ENCODE data around the gene ZNF652.
A peak's percentile ranks its signal among the peaks of the same experiment; 100 is the strongest.
"Not testable (repeated sequence)": the region's sequence is repeated elsewhere in the genome, so short reads cannot be mapped to it uniquely, and the experiment has no call there.

The ZNF652 gene

DNA sequence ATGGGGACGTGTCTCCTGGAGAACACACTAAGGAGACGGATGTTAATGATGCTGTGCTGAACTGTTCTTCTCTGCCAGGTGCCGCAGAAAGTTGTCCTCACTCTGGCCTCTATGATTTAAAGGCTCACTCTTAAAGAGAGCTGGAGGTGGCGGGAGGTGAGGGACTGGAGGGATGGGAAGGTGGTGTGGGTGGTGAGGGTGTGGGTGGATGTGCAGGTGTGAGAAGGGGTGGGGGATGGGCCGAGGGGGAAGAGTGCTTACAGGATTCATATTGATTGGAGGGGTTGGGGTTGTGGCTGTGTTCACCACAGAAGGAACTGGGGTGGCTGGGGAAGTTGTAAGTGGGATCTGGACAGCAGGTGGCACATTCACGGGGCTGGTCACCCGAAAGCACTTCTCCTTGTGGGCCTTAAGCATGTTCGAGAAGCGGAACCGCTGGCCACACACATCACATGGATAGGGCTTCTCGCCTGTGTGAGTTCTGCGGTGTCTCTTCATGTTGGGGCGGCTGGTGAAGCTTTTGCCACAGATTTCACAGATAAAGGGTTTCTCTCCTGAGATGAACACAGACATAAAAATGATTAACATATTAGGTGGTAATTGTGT lies 63.6 kb downstream of the ZNF652 start:
- DNase-seq, result no peak

DNA sequence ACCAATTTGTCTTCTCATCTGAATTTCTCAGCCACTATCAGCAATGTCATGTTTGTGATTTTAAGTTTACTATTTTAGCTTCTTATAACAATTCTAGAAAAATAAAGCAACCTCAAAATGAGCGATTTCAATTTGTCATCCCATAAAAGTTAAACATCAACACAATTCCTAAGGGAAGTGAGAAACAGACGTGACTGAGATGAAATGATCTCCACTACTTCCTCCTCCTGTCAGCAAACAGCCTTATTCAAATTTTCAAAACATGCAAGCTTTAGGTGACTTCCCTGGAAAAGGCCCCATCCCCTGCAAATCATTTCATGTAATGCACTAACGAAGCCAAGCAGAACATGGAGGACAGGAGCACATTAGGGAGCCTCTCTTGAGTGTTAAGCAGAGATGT lies 64.9 kb downstream of the ZNF652 start:
- DNase-seq, result no peak

DNA sequence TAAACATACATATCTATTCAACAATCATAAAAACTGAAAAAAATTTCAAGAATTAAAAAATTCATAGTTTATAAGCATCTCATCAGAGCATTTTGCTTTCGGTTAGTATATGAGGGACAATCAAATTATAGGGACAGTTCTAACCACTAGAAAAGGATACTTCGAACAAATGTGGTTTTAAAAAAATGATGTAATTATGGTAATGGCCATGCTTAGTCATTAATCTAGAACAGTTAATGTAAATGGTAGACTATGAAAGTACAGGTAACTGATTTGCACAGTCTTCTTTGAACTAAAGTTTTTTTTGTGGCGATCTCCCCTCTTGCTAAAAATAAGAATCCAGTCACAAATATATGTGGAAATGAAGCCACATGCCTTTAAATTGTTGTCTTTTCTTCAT lies 67.9 kb downstream of the ZNF652 start:
- no peak for DNase-seq

DNA sequence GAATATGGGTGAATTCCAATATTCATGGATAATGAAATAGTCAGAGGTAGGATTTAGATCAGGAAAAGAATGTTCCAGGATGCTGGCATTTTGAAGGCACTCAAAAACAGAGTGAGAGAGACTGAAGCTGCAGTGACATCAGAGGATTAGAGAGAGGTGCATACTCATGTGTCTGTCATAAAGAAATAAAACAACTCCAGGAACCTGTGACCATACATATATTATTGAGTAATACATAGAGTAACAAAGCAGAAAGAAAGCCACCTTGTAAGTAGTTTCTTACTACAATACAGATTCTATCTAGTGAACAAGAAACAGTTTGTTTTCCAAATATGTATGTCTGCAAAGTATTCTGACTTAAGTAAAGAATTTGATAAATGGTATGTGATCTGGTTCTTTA lies 69.1 kb downstream of the ZNF652 start:
- DNase-seq, result no peak

DNA sequence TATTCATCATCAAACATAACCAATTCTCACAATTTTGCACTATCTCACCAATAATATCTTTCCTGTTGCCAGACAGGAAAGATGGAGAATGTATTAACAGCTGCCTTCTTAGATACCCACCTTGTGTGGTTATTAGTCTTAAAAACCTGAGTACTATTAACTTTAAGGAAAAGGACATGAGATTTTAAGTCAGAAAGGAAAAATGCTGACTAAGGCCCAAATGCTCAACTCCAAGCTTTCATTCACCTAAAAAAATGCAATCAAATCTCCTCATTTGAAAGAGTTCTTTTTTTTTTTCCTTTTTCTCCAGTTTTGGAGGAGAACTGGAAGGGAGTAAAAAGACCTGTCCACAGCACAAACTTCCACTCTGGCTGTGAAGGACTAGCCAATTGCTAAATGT lies 70.1 kb downstream of the ZNF652 start:
- no peak for DNase-seq

DNA sequence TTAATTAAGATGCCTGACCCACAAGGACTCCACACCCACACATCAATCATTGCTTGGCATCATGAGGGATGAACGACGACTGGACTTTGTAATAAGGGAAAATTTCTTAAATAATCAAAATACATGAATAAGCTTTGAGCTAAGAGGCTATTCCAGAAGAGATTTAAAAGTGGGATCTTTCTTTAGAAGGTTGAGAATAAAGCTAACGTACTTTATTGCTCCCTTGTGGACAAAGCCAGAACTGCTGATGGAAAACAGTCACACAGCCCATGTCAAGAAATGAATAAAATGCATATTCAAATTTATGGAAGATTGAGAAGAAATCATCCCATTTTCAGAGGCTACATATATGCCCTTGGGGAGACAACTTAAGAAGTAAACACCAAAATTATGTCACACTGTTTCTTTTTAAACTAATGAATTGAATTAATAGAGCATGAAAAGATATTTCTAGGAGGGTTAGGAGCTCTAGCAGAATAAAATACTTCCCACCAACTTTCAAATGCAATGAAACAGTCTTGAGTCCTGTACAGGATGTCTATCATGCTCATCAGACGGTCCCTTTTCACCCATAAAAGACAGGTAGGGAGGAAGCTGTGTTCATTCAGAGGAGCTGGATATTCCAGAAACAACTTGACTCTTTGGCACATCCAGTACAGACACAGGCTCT lies 71.2 kb downstream of the ZNF652 start:
- peak; percentile 65 for DNase-seq

DNA sequence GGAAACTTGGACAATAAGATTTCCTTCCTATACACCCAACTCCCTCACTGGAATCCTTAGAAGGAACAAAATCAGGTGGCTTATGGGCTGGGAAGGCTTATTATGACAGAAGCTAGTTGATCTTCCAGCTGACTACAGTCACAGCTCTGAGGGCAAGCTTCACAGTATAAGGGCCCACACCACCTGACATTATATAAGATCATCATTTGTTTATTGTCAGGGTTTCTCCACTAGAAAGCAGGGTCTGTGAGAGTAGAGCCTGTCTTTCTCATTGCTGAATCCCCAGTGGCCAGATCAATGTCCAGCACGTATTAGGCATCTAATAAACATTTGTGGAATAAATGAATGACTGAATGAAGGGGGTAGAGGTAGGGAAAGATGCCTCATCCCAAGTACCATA lies 73.7 kb downstream of the ZNF652 start:
- DNase-seq, result no peak

DNA sequence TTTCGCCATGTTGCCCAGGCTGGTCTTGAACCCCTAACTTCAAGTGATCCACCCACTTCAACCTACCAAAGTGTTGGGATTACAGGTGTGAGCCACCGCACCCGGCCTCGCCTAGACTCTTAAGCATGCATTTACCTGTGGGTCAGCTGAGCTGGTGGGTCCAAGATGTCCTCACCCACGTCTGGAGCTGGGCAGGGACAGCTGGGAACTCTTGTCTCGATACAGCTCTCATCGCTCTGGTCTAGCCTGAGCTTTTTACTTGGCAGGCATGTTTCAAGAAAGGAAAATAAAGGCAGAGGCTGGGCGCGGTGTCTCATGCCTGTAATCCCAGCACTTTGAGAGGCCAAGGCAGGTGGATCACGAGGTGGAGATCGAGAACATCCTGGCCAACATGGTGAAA lies 74.6 kb downstream of the ZNF652 start:
- no peak for DNase-seq

DNA sequence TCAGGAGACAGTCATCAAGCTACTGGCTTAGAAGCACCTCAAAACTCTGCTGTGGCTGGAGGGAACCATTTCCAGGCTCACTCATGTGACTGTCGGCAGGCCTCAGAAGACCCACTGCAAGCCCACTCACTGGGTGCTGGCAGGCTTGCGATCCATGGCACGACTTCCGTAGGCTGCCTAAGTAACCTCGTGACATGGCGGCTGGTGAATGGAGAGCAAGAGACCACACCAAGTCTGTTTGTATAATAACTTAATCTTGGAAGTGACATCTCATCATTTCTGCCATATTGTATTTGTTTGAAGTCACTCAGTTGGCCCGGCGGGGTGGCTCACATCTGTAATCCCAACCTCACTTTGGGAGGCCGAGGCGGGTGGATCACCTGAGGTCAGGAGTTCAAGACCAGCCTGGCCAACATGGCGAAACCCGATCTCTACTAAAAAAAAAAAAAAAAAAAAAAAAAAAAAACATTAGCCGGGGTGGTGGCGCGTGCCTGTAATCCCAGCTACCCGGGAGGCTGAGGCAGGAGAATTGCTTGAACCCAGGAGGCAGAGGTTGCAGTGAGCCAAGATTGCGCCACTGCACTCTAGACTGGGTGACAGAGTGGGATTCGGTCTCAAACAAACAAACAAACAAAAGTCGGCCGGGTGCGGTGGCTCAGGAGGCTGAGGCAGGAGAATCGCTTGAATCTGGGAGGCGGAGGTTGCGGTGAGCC lies 75.6 kb downstream of the ZNF652 start:
- not testable (repeated sequence) for DNase-seq

DNA sequence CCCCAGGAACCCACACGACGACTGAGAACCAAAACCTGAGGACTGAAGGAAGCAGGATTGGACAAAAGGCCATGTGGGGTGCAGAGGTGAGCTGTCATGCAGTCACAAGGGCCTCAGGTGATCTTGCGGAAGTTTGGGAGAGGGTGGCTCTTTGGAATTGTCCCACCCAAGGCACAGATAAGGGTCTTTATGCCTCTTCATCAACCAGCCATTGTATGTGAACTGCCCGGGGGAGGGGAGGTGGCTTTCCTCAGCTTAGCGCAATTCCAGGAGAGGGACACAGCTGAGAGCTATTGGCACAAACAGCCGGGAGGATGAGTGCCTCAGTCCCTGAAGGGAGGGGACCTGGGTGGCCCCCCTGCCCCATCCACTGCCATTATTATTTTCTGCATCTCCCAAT lies 76.3 kb downstream of the ZNF652 start:
- no peak for DNase-seq

DNA sequence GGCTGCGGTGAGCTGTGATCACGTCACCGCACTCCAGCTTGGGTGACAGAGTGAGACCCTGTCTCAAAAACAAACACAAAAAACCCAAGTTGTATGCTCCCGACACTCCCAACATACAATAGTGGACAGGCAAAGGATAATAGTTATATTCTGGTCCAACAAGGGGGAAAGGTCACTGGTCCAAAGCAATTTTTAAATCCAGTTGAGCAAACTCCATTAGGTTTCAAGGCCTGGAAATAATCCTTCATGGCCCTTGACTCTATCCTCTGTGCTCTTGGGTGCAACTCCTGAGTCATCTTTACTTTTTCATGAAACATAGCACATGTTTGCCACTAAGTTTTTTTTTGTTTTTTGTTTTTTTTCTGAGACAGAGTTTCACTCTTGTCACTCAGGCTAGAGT lies 81.1 kb downstream of the ZNF652 start:
- DNase-seq, result no peak

DNA sequence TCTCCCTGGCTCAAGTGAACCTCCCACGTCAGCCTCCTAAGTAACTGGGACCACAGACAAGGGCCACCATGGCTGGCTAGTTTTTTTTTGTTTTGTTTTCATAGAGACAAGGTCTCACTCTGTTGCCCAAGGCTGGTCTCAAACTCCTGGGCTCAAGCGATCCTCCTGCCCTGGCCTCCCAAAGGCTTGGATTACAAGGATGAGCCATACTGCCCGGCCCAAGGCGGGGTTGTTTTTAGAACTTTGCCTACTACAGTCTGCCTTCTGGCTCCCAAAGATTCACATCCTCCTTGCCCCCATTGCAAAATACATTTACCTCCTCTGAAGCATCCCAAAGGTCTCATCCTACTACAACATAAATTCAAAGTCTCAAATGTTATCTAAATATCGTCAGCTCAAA lies 82.0 kb downstream of the ZNF652 start:
- no peak for DNase-seq

DNA sequence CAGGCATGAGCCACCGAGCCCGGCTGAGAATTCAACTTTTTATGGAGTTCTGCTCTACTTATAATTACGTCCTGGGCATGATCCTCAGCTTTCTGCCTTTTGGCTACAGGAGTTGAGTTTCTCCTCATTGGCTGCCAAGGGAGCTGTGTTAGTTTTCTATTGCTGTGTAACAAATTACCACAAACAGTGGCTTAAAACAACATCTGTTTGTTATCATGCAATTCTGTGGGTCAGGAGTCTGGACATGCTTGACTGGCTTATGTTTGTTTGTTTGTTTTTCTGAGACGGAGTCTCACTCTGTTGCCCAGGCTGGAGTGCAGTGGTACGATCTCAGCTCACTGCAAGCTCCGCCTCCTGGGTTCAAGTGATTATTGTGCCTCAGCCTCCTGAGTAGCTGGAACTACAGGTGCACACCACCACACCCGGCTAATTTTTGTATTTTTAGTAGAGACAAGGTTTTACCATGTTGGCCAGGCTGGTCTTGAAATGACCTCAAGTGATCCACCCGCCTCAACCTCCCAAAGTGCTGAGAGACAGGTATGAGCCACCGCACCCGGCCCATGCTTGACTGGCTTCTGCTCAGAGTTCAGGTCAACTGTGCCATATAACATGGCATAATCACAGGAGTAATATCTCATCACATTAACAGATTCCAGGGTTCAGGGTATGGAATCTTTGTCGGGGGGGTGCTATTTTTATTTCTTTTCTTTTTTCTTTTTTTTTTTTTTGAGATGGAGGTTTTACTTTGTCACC lies 82.6 kb downstream of the ZNF652 start:
- not testable (repeated sequence) for DNase-seq

DNA sequence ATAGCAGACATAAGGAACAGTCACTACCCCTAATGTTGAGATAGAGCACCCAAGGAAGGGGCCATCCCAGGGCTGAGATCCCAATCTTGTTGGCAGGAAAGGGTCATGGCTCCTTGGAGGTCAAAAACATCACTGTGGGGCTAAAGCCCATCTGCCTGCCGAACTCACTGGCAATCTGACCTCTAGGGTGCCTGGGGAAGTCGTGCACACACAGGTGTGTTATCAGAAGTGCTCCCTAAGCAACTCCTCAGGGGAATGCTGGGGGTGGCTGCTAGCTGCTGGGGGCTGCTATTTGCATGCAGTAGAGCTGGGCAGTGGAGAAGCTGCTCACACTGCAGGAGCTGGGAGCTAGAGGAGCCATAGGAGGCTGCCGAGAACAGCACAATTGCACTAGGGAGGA lies 84.0 kb downstream of the ZNF652 start:
- DNase-seq, result no peak

DNA sequence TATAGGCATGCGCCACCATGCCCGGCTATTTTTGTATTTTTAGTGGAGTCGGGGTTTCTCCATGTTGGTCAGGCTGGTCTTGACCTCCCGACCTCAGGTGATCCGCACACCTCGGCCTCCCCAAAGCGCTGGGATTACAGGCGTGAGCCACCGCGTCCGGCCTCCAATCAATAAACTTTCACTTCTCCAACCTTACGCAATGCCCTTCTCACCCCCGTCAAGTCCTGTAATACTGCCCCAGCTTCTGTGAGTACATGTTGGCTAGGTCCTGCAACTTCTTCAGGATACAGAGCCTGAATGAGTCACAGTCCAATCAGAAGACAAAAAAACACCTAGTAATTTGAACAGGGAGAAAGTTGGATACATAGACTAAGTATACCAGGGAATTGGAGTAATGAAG lies 84.4 kb downstream of the ZNF652 start:
- no peak for DNase-seq

DNA sequence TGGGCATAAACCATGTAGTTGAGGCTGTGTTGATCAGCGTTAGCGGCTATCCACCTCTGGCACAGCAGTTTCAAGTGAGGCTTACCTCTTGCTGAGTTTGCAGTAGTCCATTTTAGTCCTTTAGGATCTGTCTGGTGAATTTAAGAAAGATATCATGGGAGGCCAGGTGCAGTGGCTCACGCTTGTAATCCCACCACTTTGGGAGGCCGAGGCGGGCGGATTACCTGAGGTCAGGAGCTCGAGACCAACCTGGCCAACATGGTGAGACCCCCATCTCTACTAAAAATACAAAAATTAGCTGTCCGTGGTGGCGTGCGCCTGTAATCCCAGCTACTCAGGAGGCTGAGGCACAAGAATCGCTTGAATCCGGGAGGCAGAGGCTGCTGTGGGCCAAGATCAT lies 86.1 kb downstream of the ZNF652 start:
- DNase-seq, result not testable (repeated sequence)

DNA sequence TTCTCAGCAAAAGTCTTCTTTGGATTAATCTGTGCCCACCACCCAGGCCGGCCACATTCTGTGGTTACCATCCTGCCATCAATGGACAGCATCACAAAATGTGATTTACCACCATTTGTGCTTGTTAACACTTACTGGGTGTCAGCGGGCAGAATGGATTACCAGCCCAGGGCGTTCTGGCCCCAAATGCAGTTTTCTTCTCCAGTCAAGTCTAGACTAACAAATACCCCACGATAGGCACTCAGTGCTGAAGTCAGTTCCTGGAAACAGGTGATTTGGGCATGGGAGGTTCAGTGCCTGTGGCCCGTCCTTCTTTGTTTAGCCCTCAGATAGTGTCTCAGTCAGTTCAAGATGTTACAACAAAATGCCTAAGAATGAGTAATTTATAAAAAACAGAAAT lies 92.7 kb downstream of the ZNF652 start:
- DNase-seq, result no peak

DNA sequence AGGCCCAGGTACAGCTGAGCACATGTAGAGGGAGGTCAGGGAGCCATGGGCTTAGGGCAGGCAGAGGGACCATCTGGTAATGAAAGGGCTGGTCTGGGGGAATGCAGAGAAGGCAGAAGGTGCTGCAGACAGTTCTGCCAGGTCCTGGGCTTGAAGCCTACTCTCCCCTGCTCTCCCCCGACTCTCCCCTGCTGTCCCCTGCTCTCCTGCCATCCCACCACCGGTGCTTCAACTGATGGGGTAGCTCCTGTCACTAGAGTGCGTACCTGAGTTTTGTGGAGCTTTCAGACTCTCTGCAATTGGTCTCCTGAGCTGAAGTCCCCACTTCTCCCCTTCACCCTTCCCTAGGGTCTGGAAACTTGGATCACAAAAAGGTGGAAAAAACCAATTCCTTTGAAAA lies 94.1 kb downstream of the ZNF652 start:
- DNase-seq, result no peak

DNA sequence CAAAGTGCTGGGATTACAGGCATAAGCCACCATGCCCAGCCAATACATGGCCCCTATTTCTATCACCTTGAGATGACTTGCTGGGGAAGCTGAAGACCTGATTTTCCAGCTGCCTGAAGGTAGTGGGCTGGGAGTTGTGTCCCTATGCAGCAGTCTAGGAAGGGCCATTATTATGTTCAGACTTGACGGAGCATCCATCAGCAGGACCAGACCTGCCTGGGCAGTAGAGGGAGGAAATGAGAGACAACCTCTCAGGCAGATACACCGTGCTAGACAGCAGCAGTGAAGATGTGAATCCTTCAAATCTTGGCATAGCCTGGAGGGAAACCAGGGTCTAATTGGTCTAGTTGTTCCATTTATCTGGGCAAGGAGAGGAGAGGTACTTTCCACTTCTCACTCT lies 95.8 kb downstream of the ZNF652 start:
- DNase-seq, result no peak

DNA sequence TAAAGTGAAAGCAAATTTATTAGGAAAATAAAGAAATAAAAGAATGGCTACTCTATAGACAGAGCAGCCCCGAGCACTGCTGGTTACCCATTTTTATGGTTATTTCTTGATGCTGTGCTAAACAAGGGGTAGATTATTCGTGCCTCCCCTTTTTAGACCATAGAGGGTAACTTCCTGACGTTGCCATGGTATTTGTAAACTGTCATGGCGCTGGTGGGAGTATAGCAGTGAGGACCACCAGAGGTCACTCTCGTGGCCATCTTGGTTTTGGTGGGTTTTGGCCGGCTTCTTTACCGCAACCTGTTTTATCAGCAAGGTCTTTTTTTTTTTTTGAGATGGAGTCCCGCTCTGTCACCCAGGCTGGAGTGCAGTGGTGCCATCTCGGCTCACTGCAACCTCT lies 100.5 kb downstream of the ZNF652 start:
- not testable (repeated sequence) for DNase-seq

DNA sequence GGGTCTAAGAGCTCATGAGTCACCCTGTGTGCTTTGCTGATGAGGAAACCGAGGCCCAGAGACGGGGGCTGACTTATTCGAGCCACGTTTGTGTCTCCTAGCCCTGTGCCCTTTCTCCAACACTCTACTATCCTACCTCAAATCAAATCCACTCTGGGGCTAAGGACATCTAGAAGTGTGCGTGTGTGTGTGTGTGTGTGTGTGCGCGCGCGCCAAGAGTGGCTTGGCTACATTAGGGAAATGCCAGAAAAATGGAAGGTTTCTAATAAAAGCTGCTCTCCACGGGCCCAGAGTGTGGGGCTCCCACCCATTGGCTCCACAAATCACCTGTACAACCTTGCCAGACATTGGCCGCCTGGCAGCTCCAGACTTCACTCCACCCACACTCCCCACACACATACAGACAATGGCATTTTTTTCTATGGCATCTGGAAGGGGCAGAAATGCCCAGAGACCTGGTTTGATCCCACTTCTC lies 101.2 kb downstream of the ZNF652 start:
- DNase-seq, result no peak

DNA sequence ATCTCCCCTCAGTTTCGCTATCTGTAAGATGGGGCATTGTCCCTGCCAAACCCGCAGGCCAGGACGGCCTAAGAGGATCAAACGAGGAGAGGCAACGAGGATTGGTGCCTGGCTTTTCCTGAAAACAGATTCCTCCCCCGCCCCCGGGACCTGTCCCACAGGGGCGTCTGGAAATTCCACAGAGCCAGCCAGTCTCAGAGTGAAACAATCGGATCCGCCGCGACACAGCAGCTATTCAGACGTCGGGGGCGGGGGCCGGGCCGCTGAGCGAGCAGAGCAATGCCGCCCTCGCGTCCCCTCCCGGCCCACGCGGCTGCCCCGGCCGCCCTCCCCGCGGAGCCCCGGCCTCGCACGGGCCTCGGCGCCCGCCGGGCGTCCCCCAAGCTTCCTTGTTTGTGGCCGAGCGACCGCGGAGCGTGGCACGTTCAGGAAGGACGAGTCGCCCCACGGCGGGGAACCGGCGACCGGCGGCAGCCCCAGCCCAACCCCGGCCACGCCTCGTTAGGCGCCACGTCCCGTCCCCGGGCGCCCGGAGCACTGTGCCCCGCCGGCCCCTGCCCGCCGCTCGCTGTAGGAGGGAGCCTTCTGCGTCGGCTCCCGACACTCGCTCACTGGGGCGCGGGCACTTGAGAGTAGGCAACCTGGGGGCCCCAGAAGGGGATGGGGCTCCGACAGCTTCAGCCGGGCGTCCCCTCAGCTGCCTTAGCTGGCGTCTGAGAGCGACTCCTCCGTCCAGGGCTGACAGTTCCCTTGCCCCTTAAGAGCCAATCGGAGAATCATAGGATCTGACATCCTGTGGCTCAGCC lies 101.8 kb downstream of the ZNF652 start:
- DNase-seq, result peak; percentile 16

DNA sequence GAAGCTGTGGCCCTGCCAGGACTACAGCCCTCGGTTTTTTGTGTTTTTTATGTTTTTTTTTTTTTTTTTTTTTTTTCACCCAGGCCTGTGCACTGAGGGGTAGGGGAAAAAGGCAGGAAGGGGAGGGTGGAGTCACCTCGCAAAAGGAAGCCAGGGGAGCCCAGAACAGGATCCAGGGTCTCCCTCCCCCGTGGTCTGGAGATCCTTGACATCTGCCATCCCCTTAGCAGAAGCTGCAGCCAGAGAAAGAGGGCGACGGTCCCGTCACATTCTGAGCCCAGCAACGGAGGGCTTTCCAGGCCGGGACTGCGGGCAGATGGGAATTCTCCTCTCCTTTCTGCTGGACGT lies 102.4 kb downstream of the ZNF652 start:
- no peak for DNase-seq

Measured in OCI-M1 (cell line).